ENCODE measurements around the gene GPRASP2.
"Not testable (repeated sequence)": the region's sequence is repeated elsewhere in the genome, so short reads cannot be mapped to it uniquely, and the experiment has no call there.

The GPRASP2 gene

DNA sequence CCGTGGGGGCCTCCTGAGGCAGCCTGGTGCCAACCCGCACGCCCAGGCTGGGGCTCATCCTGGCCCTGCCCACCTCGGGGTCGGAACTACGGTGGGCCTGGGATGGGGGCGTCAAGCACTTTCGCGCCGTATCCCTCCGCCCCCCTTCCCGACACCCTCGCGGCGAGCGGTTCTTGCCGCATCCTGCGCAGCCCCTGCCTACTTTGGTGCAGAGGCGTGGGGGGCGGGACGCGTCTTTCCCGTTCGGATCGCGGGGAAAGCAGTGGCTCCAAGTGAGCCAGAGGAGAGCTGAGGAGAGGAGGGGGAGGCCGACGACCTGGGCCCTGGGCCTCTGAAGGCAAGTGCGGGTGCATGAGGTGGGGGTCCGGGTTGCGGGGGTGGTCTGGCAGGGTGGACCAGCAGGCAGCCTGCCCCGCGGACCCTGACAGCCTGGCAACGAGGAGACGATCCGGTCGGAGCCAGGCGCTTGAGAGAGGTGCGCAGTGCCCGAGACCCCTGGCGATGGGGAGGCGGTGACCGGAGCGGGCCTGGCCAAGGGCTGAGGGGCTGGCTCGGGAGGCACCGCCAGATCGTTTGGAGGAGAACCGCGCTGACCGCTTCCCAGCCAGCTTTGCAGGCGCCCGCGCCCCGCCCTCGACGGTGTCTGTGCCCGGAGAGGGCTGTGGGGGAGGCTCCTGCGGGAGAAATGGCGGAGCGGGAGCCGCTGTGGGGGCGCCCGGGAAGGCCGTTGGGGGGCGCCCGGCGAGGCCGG, at the start of gene GPRASP2:
GPRASP2 (plus strand) TSS at position 233 of the 751 bp plus-strand sequence. CDS start 2,422 bp downstream, outside the sequence.
- Histone ChIP-seq H3K36me3 (ENCODE audit: insufficient read depth, low read length) (no peaks in the 10 kb centered on the region), H2AFZ (ENCODE audit: low read length) (no peak within 1 kb of the TSS), H4K20me1 (ENCODE audit: insufficient read depth, low read length, poor library complexity, severe bottlenecking) (no peaks in the 10 kb centered on the region), H3K4me2 (ENCODE audit: low read depth, low read length, poor library complexity, severe bottlenecking) (no peak within 1 kb of the TSS), H3F3A (ENCODE audit: low read depth) (no peaks in the 10 kb centered on the region), H3K4me1 (ENCODE audit: insufficient read depth, low read length, poor library complexity, severe bottlenecking) (no peaks in the 10 kb centered on the region), H3K9me2 (replicated peaks; ENCODE audit: low read depth, low read length) (no peaks in the 10 kb centered on the region), H3K9ac (ENCODE audit: low read depth, low read length, poor library complexity, severe bottlenecking) (no peak within 1 kb of the TSS), H3K79me2 (ENCODE audit: insufficient read depth, low read length) (no peaks in the 10 kb centered on the region), H3K9me3 (ENCODE audit: insufficient read depth, low read depth, low read length) (no peaks in the 10 kb centered on the region), H3K27me3 (ENCODE audit: insufficient read depth, low read length, poor library complexity, severe bottlenecking) (no peaks in the 10 kb centered on the region), H3K4me3 (ENCODE audit: low read length, poor library complexity, severe bottlenecking) (no peak within 1 kb of the TSS)
- TF ChIP-seq EZH2phosphoT487 (IDR thresholded peaks at IDR 0.05; ENCODE audit: borderline replicate concordance) = no peak

DNA sequence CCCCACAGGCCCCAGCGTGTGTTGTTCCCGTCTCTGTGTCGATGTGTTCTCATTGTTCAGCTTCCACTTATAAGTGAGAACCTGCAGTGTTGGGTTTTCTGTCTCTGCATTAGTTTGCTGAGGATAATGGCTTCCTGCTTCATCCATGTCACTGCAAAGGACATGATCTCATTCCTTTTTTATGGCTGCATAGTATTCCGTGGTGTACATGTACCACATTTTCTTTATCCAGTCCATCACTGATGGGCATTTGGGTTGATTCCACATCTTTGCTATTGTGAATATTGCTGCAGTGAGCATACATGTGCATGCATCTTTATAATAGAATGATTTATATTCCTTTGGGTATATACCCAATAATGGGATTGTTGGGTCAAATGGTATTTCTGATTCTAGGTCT, 48.4 kb upstream of the GPRASP2 start:
- H3F3A ChIP-seq (ENCODE audit: low read depth); H3K9me2 ChIP-seq (replicated peaks; ENCODE audit: low read depth, low read length); H2AFZ ChIP-seq (ENCODE audit: low read length); H4K20me1 ChIP-seq (ENCODE audit: insufficient read depth, low read length, poor library complexity, severe bottlenecking); H3K4me2 ChIP-seq (ENCODE audit: low read depth, low read length, poor library complexity, severe bottlenecking); H3K36me3 ChIP-seq (ENCODE audit: insufficient read depth, low read length); H3K79me2 ChIP-seq (ENCODE audit: insufficient read depth, low read length); H3K4me1 ChIP-seq (ENCODE audit: insufficient read depth, low read length, poor library complexity, severe bottlenecking); H3K27me3 ChIP-seq (ENCODE audit: insufficient read depth, low read length, poor library complexity, severe bottlenecking); H3K9me3 ChIP-seq (ENCODE audit: insufficient read depth, low read depth, low read length); H3K4me3 ChIP-seq (ENCODE audit: low read length, poor library complexity, severe bottlenecking); H3K9ac ChIP-seq (ENCODE audit: low read depth, low read length, poor library complexity, severe bottlenecking): not testable (repeated sequence)

DNA sequence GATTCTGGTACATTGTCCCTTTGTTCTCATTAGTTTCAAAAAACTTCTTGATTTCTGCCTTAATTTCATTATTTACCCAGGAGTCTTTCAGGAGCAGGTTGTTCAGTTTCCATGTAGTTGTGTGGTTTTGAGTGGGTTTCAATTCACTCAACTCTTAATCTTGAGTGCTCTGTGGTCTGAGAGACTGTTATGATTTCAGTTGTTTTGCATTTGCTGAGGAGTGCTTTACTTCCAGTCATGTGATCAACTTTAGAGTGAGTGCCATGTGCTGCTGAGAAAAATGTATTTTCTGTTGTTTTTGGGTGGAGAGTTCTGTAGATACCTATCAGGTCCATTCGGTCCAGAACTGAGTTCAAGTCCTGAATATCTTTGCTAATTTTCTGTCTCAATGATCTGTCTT, 45.2 kb upstream of the GPRASP2 start:
- not testable (repeated sequence) for H3K4me1 ChIP-seq (ENCODE audit: insufficient read depth, low read length, poor library complexity, severe bottlenecking); H2AFZ ChIP-seq (ENCODE audit: low read length); H3K36me3 ChIP-seq (ENCODE audit: insufficient read depth, low read length); H4K20me1 ChIP-seq (ENCODE audit: insufficient read depth, low read length, poor library complexity, severe bottlenecking); H3K79me2 ChIP-seq (ENCODE audit: insufficient read depth, low read length); H3K4me2 ChIP-seq (ENCODE audit: low read depth, low read length, poor library complexity, severe bottlenecking); H3K27me3 ChIP-seq (ENCODE audit: insufficient read depth, low read length, poor library complexity, severe bottlenecking); H3K4me3 ChIP-seq (ENCODE audit: low read length, poor library complexity, severe bottlenecking); H3K9me2 ChIP-seq (replicated peaks; ENCODE audit: low read depth, low read length); H3F3A ChIP-seq (ENCODE audit: low read depth); H3K9me3 ChIP-seq (ENCODE audit: insufficient read depth, low read depth, low read length); H3K9ac ChIP-seq (ENCODE audit: low read depth, low read length, poor library complexity, severe bottlenecking)

DNA sequence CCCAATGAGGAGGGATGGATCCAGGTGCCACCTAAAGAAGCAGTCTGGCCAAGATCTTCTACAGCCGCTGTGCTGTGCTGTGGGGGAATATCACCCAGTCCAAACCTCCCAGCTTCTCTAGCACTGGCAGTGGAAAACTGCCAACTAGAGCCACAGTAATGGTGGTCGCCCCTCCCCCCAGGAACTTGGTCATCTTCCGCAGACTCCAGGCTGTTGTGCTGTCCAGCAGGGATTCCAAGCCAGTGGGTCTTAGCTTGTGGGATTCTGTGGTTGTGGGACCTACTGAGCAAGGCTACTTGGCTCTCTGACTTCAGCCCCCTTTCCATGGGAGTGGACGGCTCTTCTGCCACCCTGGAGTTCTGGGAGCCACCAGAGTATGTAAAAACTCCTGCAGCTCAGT, 42.7 kb upstream of the GPRASP2 start:
- Histone ChIP-seq H4K20me1 (ENCODE audit: insufficient read depth, low read length, poor library complexity, severe bottlenecking) (no peaks in the 10 kb centered on the region), H3K79me2 (ENCODE audit: insufficient read depth, low read length) (no peaks in the 10 kb centered on the region), H2AFZ (ENCODE audit: low read length) (no peak overlapping the region), H3K9me2 (replicated peaks; ENCODE audit: low read depth, low read length) (no peaks in the 10 kb centered on the region), H3K4me2 (ENCODE audit: low read depth, low read length, poor library complexity, severe bottlenecking) (no peak overlapping the region), H3K9me3 (ENCODE audit: insufficient read depth, low read depth, low read length) (no peaks in the 10 kb centered on the region), H3K4me3 (ENCODE audit: low read length, poor library complexity, severe bottlenecking) (no peak overlapping the region), H3K36me3 (ENCODE audit: insufficient read depth, low read length) (no peaks in the 10 kb centered on the region), H3K9ac (ENCODE audit: low read depth, low read length, poor library complexity, severe bottlenecking) (no peak overlapping the region), H3K4me1 (ENCODE audit: insufficient read depth, low read length, poor library complexity, severe bottlenecking) (no peaks in the 10 kb centered on the region), H3K27me3 (ENCODE audit: insufficient read depth, low read length, poor library complexity, severe bottlenecking) (no peaks in the 10 kb centered on the region), H3F3A (ENCODE audit: low read depth) (no peaks in the 10 kb centered on the region)
- TF ChIP-seq, protein P1, sequence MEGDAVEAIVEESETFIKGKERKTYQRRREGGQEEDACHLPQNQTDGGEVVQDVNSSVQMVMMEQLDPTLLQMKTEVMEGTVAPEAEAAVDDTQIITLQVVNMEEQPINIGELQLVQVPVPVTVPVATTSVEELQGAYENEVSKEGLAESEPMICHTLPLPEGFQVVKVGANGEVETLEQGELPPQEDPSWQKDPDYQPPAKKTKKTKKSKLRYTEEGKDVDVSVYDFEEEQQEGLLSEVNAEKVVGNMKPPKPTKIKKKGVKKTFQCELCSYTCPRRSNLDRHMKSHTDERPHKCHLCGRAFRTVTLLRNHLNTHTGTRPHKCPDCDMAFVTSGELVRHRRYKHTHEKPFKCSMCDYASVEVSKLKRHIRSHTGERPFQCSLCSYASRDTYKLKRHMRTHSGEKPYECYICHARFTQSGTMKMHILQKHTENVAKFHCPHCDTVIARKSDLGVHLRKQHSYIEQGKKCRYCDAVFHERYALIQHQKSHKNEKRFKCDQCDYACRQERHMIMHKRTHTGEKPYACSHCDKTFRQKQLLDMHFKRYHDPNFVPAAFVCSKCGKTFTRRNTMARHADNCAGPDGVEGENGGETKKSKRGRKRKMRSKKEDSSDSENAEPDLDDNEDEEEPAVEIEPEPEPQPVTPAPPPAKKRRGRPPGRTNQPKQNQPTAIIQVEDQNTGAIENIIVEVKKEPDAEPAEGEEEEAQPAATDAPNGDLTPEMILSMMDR (conservative IDR thresholded peaks at IDR 0.05; ENCODE audit: low read length) = no peak
- no peak for TF ChIP-seq EZH2phosphoT487 (IDR thresholded peaks at IDR 0.05; ENCODE audit: borderline replicate concordance)
